ENCODE results near the gene GSC. TPM values are rescaled to one million over a fixed set of nuclear protein-coding genes. Genes with fewer than 3 reads are reported as not detected.

The GSC gene
- not detected in 2 replicates for total RNA-seq (2012; rRNA removed)
- not detected in 2 replicates for polyA plus RNA-seq (2012; rRNA removed)
- not detected in 2 replicates for polyA plus RNA-seq (2012; cell fraction: cytosol; rRNA removed)
- polyA plus RNA-seq (2012; cell fraction: nucleus; rRNA removed; ENCODE audit: low replicate concordance), result not detected in 2 replicates
- Bru-seq, nascent RNA, result not detected
- not detected for BruChase-seq, experiment 1, labeled RNA remaining after a 6-hour chase
- BruChase-seq, experiment 2, labeled RNA remaining after a 2-hour chase, result not detected
- long read RNA-seq, result 0 reads

DNA sequence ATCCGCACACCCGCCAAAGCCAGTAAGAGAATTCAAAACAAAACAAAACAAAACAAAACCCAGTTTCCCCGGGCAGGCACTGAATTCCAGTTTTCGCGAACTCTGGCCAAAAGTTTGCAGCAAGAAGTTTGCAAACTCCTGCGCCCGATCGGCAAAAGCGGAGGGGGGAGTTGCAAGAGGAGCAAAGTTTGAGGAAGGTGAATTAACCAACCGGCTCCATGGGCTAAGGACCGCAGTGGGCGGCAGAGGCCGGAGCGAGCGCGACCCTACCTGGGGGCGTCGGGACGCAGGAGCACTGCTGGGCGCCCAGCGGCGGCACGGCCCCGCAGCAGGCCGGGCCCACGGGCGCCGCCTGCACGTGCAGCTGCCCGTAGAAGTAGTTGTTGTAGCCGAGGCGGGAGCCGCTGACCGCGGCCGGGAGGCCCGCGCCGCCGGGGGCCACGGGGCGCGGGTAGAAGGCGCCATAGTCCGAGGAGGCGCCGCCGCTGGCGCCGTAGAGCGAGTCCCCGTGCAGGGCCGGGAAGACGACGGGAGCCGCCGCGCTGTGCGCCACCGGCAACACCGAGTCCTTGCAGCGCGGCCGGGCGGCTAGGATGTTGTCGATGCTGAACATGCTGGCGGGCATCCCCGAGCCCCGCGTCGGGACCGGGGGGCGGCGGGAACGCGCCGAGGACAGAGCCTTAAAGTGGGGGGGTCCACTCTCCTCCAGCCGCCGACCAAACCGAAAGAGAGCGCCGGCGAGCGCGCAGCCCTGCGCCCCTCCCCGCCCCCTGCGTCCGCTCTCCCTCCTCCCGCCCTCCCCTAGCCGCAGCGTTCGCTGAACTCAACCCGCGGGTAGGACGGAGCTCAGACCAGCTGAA lies at the start of gene GSC:
GSC (minus strand) TSS at position 723 of the 860 bp plus-strand sequence; CDS start at position 625, 98 bp downstream.
- Histone ChIP-seq H4K8ac (ENCODE audit: low read depth in 2 of 2, low read length in 2 of 2) (no peak within 1 kb of the TSS), H4K91ac (ENCODE audit: insufficient read depth, low read depth, low read length) (no peak within 1 kb of the TSS), H2AK9ac (replicated peaks; ENCODE audit: low read depth, low read length, poor library complexity) (no peak within 1 kb of the TSS), H3K56ac (ENCODE audit: extremely low read depth, insufficient read depth, low read length) (no peak within 1 kb of the TSS), H3K14ac (replicated peaks; ENCODE audit: low read depth, low read length) (no peak within 1 kb of the TSS), H3K27me3 (ENCODE audit: control insufficient read depth, insufficient read depth, low read length) (peaks cover 80% of the 10 kb centered on the region), H4K5ac (ENCODE audit: low read depth, low read length) (no peak within 1 kb of the TSS), H3K27ac (ENCODE audit: insufficient read depth, low read length) (no peak within 1 kb of the TSS), H3K79me1 (ENCODE audit: low read depth in 1 of 2, low read length in 2 of 2) (no peaks in the 10 kb centered on the region), H2BK120ac (ENCODE audit: low read depth, low read length) (no peak within 1 kb of the TSS), H3K9me3 (ENCODE audit: control insufficient read depth, insufficient read depth, low read length) (peaks cover 13% of the 10 kb centered on the region), H3K4me3 (ENCODE audit: insufficient read depth, low read depth, low read length) (peak within 1 kb of the TSS; percentile 19; the same call in 1 of the 2 replicates), H3K9ac (ENCODE audit: low read depth, low read length) (no peak within 1 kb of the TSS), H4K20me1 (ENCODE audit: insufficient read depth, low read length) (no peaks in the 10 kb centered on the region), H2AK5ac (ENCODE audit: low read depth, low read length) (no peak within 1 kb of the TSS), H3K23ac (ENCODE audit: low read depth, low read length) (no peak within 1 kb of the TSS), H3K36me3 (ENCODE audit: control insufficient read depth, insufficient read depth, low read length) (no peaks in the 10 kb centered on the region), H3K18ac (ENCODE audit: low read depth, low read length) (no peak within 1 kb of the TSS), H3K9me1 (ENCODE audit: insufficient read depth, low read length) (no peaks in the 10 kb centered on the region), H2BK15ac (ENCODE audit: low read depth, low read length) (no peak within 1 kb of the TSS), H2BK5ac (ENCODE audit: low read depth, low read length, poor library complexity, severe bottlenecking) (no peak within 1 kb of the TSS), H2BK20ac (ENCODE audit: low read depth, low read length) (no peak within 1 kb of the TSS), H3K4ac (ENCODE audit: low read depth, low read length) (no peak within 1 kb of the TSS), H3K4me2 (ENCODE audit: low read depth, low read length) (peak within 1 kb of the TSS; percentile 40; the same call in 1 of the 2 replicates), H2AFZ (replicated peaks; ENCODE audit: low read length, poor library complexity) (peak within 1 kb of the TSS; percentile 81), H3K4me1 (ENCODE audit: control insufficient read depth, insufficient read depth, low read length) (no peaks in the 10 kb centered on the region)
- no TSS peak for BruUV-seq (replicated peaks)
- dilution Hi-C loops (cut with HindIII; ENCODE audit: low sequenced_read_pairs, unreplicated experiment) (no loop called here), intact Hi-C loops (cut with micrococcal nuclease) (loop anchor here (5.0 kb wide), 1 partner anchor 328 kb away; no protein-coding TSS in a partner anchor), in situ Hi-C loops (cut with MboI; ENCODE audit: low sequenced_read_pairs) (no loop called here)
- TF ChIP-seq POLR2A (IDR thresholded peaks at IDR 0.05; ENCODE audit: low read depth, low read length) (no peak), NFE2L2 (IDR thresholded peaks at IDR 0.05; ENCODE audit: low read depth, low read length) (no peak), MAZ (IDR thresholded peaks at IDR 0.05; ENCODE audit: borderline replicate concordance, low read depth, low read length) (no peak), CEBPB (IDR thresholded peaks at IDR 0.05; ENCODE audit: low read depth, low read length) (no peak)
- peak; percentile 5 for DNase-seq
- peak; percentile 68 for ATAC-seq (ENCODE audit: low read depth)
- WGBS, 2 experiments (ENCODE audit: extremely low coverage in 2 of 2, insufficient read length in 1 of 2), result 2% methylated on average over 40 of the region's 96 CpGs; no CpG with 5 or more reads in 1 of the 2 experiments
- ChIA-PET POLR2A (ENCODE audit: unreplicated experiment) (no interaction called here), CTCF (interaction anchor here (0.5 to 0.7 kb wide), 2 partner anchors 10 to 21 kb away, joined by 4 read pairs; no protein-coding TSS in a partner anchor)

All from IMR-90 (cell line).